SK-N-SH treated with all-trans-retinoic acid at 6 μM for 48 hours (cell line): ENCODE data around the gene PDE6B.

Source experiments
- ATAC-seq: fragments of 200-7000 bp; cut with Tn5 transposase; 3 replicates; pipeline ENCODE4 v1.9.1; 2020; ENCODE audit warnings: mild to moderate bottlenecking, moderate library complexity
- ARNTL ChIP-seq: fragments of 450-650 bp; formaldehyde crosslinking; IDR thresholded peaks from 2 replicates; pipeline ENCODE4 v1.5.0; 2020; ENCODE audit warnings: low read depth, mild to moderate bottlenecking, moderate library complexity, borderline replicate concordance
- BACH2 ChIP-seq: fragments of 250-450 bp; sonication (Bioruptor Pico); IDR thresholded peaks from 2 replicates; pipeline ENCODE4 v1.9.0; 2021; ENCODE audit warnings: mild to moderate bottlenecking, borderline replicate concordance
- CREB5 ChIP-seq: fragments of 250-450 bp; sonication (Bioruptor Pico); IDR thresholded peaks from 2 replicates; pipeline ENCODE4 v1.5.1; 2020; ENCODE audit warnings: low read depth, mild to moderate bottlenecking, moderate library complexity
- CSDC2 ChIP-seq: fragments of 250-450 bp; sonication (Bioruptor Pico); IDR thresholded peaks from 2 replicates; pipeline ENCODE4 v1.5.0; 2020; ENCODE audit warnings: mild to moderate bottlenecking, moderate library complexity
- CSRNP3 ChIP-seq: fragments of 250-450 bp; sonication (Bioruptor Pico); IDR thresholded peaks from 2 replicates; pipeline ENCODE4 v1.5.1; 2021; ENCODE audit warnings: mild to moderate bottlenecking, moderate library complexity
- ESRRG ChIP-seq: fragments of 250-450 bp; sonication (Bioruptor Pico); IDR thresholded peaks from 2 replicates; pipeline ENCODE4 v1.6.1; 2021; ENCODE audit warnings: mild to moderate bottlenecking
- GLIS3 ChIP-seq: fragments of 250-450 bp; sonication (Bioruptor Pico); IDR thresholded peaks from 2 replicates; pipeline ENCODE4 v1.5.0; 2020; ENCODE audit warnings: mild to moderate bottlenecking, moderate library complexity
- ISL1 ChIP-seq: fragments of 250-450 bp; sonication (Bioruptor Pico); IDR thresholded peaks from 2 replicates; pipeline ENCODE4 v2.1.2; 2022; ENCODE audit warnings: mild to moderate bottlenecking, moderate library complexity
- PATZ1 ChIP-seq: fragments of 250-450 bp; sonication (Bioruptor Pico); IDR thresholded peaks from 2 replicates; pipeline ENCODE4 v1.8.0; 2020; ENCODE audit warnings: mild to moderate bottlenecking, moderate library complexity, borderline replicate concordance
- PPARA ChIP-seq: fragments of 250-450 bp; sonication (Bioruptor Pico); IDR thresholded peaks from 2 replicates; pipeline ENCODE4 v1.5.0; 2020; ENCODE audit warnings: mild to moderate bottlenecking, borderline replicate concordance
- RARB ChIP-seq: fragments of 250-450 bp; sonication (Bioruptor Pico); IDR thresholded peaks from 2 replicates; pipeline ENCODE4 v1.8.0; 2021; ENCODE audit warnings: mild to moderate bottlenecking, moderate library complexity
- SNAI2 ChIP-seq: fragments of 250-450 bp; sonication (Bioruptor Pico); IDR thresholded peaks from 2 replicates; pipeline ENCODE4 v1.5.0; 2020; ENCODE audit warnings: mild to moderate bottlenecking, moderate library complexity
- TCF4 ChIP-seq: fragments of 250-450 bp; sonication (Bioruptor Pico); IDR thresholded peaks from 2 replicates; pipeline ENCODE4 v1.8.0; 2021; ENCODE audit warnings: mild to moderate bottlenecking, moderate library complexity, borderline replicate concordance
- TOX ChIP-seq: fragments of 250-450 bp; sonication (Bioruptor Pico); IDR thresholded peaks from 2 replicates; pipeline ENCODE4 v1.8.0; 2021; ENCODE audit warnings: mild to moderate bottlenecking, moderate library complexity, borderline replicate concordance
- TSHZ2 ChIP-seq: fragments of 250-450 bp; sonication (Bioruptor Pico); IDR thresholded peaks from 2 replicates; pipeline ENCODE4 v1.5.0; 2020; ENCODE audit warnings: mild to moderate bottlenecking, moderate library complexity
- ZC3H10 ChIP-seq: fragments of 250-450 bp; sonication (Bioruptor Pico); IDR thresholded peaks from 2 replicates; pipeline ENCODE4 v1.5.1; 2021; ENCODE audit warnings: mild to moderate bottlenecking, moderate library complexity
- ZFP3 ChIP-seq: fragments of 250-450 bp; sonication (Bioruptor Pico); IDR thresholded peaks from 2 replicates; pipeline ENCODE4 v1.5.0; 2020; ENCODE audit warnings: mild to moderate bottlenecking, moderate library complexity
- ZNF565 ChIP-seq: fragments of 450-650 bp; formaldehyde crosslinking; conservative IDR thresholded peaks from 2 replicates; pipeline ENCODE4 v1.5.0; 2020; ENCODE audit warnings: low read depth, mild to moderate bottlenecking, moderate library complexity
- ZNF70 ChIP-seq: fragments of 450-650 bp; formaldehyde crosslinking; IDR thresholded peaks from 2 replicates; pipeline ENCODE4 v1.5.0; 2020; ENCODE audit warnings: mild to moderate bottlenecking, moderate library complexity
- ZNF8 ChIP-seq: fragments of 450-650 bp; formaldehyde crosslinking; IDR thresholded peaks from 2 replicates; pipeline ENCODE4 v1.5.0; 2020; ENCODE audit warnings: mild to moderate bottlenecking, moderate library complexity

The PDE6B gene

GRCh38 chr4:622071-622995 is 3.0 kb upstream of the PDE6B start:
- ATAC-seq, result no peak; the same call in 2 of the 3 replicates
- TF ChIP-seq CSDC2, result no peak
- no peak for TF ChIP-seq ZNF8 (CRISPR knock-in tag)
- no peak for TF ChIP-seq SNAI2
- no peak for TF ChIP-seq TSHZ2 (CRISPR knock-in tag)
- TF ChIP-seq TCF4 (CRISPR knock-in tag), result no peak
- no peak for TF ChIP-seq ARNTL (CRISPR knock-in tag)
- TF ChIP-seq ZC3H10 (CRISPR knock-in tag), result no peak
- TF ChIP-seq ESRRG (CRISPR knock-in tag), result no peak
- no peak for TF ChIP-seq ISL1 (CRISPR knock-in tag)
- no peak for TF ChIP-seq ZNF565
- TF ChIP-seq ZNF70, result no peak
- no peak for TF ChIP-seq RARB (CRISPR knock-in tag)
- no peak for TF ChIP-seq BACH2 (CRISPR knock-in tag)
- no peak for TF ChIP-seq TOX (CRISPR knock-in tag)
- no peak for TF ChIP-seq CSRNP3
- TF ChIP-seq, all 23 proteins: peak for 0

- ATAC-seq, result no peak
- TF ChIP-seq ZC3H10 (CRISPR knock-in tag), result no peak
Measured at GRCh38 chr4:622996-623913, 2.1 kb upstream of the PDE6B start.

GRCh38 chr4:623914-624566 is 1.3 kb upstream of the PDE6B start:
- ATAC-seq, result no peak
- TF ChIP-seq GLIS3 (CRISPR knock-in tag) (no peak), ARNTL (CRISPR knock-in tag) (no peak), TSHZ2 (CRISPR knock-in tag) (no peak), PPARA (CRISPR knock-in tag) (no peak), ZFP3 (no peak), ZNF70 (no peak), CSRNP3 (no peak), ZC3H10 (CRISPR knock-in tag) (no peak), PATZ1 (CRISPR knock-in tag) (no peak), CREB5 (no peak), BACH2 (CRISPR knock-in tag) (no peak), ESRRG (CRISPR knock-in tag) (no peak), ZNF8 (CRISPR knock-in tag) (no peak), CSDC2 (no peak), TCF4 (CRISPR knock-in tag) (no peak), ZNF565 (no peak)
- TF ChIP-seq, all 23 proteins: peak for 0
